GM18505 (cell line): Measurements from ENCODE around the gene MEX3D.

Experiments
- ATAC-seq: cut with Tn5 transposase; IDR thresholded peaks from one replicate; pipeline ENCODE4 v1.9.1; 2021; ENCODE audit not compliant: unreplicated experiment
- POLR2A ChIP-seq: IDR thresholded peaks from 4 replicates; pipeline ENCODE4 v1.6.1; 2011; ENCODE audit warnings: borderline replicate concordance; ENCODE audit not compliant: insufficient read depth, insufficient read length; ENCODE audit errors: extremely low read depth

The MEX3D gene

DNA sequence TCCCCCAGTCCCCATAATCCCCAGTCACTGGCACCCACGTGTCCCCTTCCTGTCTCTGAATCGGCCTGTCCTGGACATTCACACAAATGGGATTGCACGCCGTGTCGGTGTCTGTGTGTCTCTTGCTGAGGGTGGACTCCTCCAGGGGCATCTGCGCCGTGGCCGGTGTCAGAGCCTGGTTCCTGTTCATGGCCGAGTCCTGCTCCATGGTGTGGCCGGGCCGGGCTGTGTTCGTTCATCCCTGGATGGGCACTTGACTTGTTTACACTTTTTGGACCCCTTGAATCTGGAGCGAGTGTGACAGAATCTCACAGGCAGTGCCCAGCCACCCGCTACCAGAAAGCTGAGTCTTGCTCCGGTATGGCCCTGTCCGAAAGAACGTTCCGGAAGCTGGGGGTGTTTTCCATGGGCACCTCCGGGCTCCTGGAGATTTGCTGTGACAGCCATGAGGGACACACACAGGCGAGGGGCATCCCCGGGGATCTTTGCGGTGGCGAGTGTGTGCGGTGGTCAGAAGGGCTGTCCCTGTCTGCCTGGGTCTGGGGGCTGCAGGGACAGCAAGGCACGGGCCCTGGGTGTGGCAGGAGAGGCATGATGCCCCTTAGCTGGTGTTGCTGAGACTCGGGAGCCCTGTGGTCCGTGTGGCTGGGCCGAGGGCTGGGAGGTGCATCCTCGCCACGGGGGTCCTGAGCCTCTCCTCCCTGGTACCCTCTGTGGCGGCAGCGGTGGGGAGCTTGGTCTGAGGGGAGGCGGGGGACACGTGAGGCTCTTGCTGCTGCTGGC lies 6.4 kb upstream of the MEX3D start:
- no peak for ATAC-seq
- TF ChIP-seq POLR2A: no peak

GRCh38 chr19:1572795-1573194 lies 4.7 kb upstream of the MEX3D start:
- no peak for ATAC-seq
- no peak for TF ChIP-seq POLR2A

DNA sequence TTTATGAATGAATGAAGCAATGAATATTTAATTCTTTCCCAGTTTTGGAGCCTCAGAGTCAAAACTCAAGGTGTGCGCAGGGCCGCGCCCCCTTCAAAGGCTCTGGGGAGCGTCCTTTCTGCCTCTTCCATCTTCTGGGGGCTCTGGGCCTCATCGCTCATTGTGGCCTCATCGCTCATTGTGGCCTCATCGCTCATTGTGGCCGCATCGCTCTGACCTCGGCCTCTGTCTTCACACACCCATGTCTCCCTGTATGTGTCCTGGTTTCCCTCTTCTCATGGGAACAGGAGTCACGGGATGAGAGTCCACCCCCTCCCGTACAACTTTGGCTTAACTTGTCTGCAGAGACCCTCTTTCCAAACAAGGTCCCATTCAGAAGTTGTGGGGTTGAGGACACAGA lies 3.2 kb upstream of the MEX3D start:
- no peak for TF ChIP-seq POLR2A

GRCh38 chr19:1570836-1571235 lies 2.7 kb upstream of the MEX3D start:
- no peak for ATAC-seq

More for the DNA sequence above, 3.2 kb upstream of the MEX3D start:
- ATAC-seq: no peak

DNA sequence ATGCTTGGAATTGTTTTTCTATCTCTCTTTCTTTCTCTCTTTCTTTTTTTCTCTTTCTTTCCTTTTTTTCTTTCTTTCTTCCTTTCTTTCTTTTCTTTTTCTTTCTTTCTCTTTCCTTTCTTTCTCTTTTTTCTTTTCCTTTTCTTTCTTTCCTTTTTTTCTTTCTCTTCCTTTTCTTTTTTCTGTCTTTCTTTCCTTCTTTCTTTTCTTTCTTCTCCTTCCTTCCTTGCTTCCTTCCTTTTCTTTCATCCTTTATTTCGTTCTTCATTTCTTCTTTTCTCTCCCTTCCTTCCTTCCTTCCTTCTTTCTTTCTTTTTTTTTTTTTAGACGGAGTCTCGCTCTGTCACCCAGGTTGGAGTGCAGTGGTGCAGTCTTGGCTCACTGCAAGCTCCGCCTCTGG lies 1.9 kb upstream of the MEX3D start:
- TF ChIP-seq POLR2A: no peak
- ATAC-seq: no peak

More at GRCh38 chr19:1570836-1571235, 2.7 kb upstream of the MEX3D start:
- no peak for TF ChIP-seq POLR2A

GRCh38 chr19:1567848-1568227 lies 287 bp downstream of the MEX3D start:
- TF ChIP-seq POLR2A: no peak
- ATAC-seq: peak; percentile 22

GRCh38 chr19:1567116-1567847 lies 843 bp downstream of the MEX3D start:
- ATAC-seq: no peak
- TF ChIP-seq POLR2A: no peak

GRCh38 chr19:1566392-1567115 lies 1.6 kb downstream of the MEX3D start:
- no peak for TF ChIP-seq POLR2A
- ATAC-seq: no peak

GRCh38 chr19:1563251-1563650 lies 4.9 kb downstream of the MEX3D start:
- no peak for ATAC-seq
- no peak for TF ChIP-seq POLR2A

GRCh38 chr19:1561236-1561842 lies 6.8 kb downstream of the MEX3D start:
- no peak for TF ChIP-seq POLR2A
- ATAC-seq: no peak

- ATAC-seq: no peak
- TF ChIP-seq POLR2A: no peak
Measured at GRCh38 chr19:1560286-1560882, 7.7 kb downstream of the MEX3D start.

DNA sequence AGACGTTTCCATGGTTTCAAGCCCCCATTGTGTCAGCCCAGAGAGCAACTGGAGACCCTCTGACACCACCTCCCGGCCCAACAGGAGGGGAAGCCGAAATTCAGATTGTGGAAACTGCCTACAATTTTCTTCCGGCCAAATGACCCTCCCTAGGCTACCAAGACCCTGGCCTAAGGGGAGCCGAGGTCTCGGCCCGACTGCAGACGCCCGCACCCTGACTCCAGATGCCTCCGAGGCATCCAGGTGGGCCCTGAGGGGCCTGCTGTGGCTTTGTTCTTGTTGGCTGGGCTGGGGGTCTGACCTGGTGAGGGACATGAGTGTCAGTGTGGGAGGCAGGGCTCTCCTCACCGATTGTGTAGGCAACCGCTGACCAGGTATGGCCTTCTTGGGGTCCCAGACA lies 9.6 kb downstream of the MEX3D start:
- no peak for TF ChIP-seq POLR2A
- no peak for ATAC-seq
